ENCODE measurements around the gene FOXS1.

The FOXS1 gene

GRCh38 chr20:31803552-31804291, 41.7 kb downstream of the FOXS1 start:
- DNase-seq (ENCODE audit: low read depth), result no peak
- Histone ChIP-seq H3K4me1 (ENCODE audit: control insufficient read depth, insufficient read depth, low read length) (no peaks in the 10 kb centered on the region), H3K9ac (ENCODE audit: low read length) (no peak overlapping the region), H3K27me3 (replicated peaks; ENCODE audit: control insufficient read depth, insufficient read depth, low read length) (no peaks in the 10 kb centered on the region), H3K4me3 (ENCODE audit: low read length) (no peak overlapping the region), H3K9me3 (ENCODE audit: control insufficient read depth, low read length) (no peaks in the 10 kb centered on the region), H3K36me3 (ENCODE audit: control insufficient read depth, insufficient read depth, low read length, severe bottlenecking) (no peaks in the 10 kb centered on the region)

GRCh38 chr20:31801508-31801907, 43.9 kb downstream of the FOXS1 start:
- Histone ChIP-seq H3K9me3 (ENCODE audit: control insufficient read depth, low read length) (no peaks in the 10 kb centered on the region), H3K36me3 (ENCODE audit: control insufficient read depth, insufficient read depth, low read length, severe bottlenecking) (no peaks in the 10 kb centered on the region), H3K9ac (ENCODE audit: low read length) (no peak overlapping the region), H3K4me1 (ENCODE audit: control insufficient read depth, insufficient read depth, low read length) (no peaks in the 10 kb centered on the region), H3K4me3 (ENCODE audit: low read length) (no peak overlapping the region), H3K27me3 (replicated peaks; ENCODE audit: control insufficient read depth, insufficient read depth, low read length) (no peaks in the 10 kb centered on the region)
- no peak for DNase-seq (ENCODE audit: low read depth)

GRCh38 chr20:31797364-31797763, 48.0 kb downstream of the FOXS1 start:
- H3K9ac ChIP-seq (ENCODE audit: low read length), result no peak overlapping the region
- no peak for DNase-seq (ENCODE audit: low read depth)
- no peaks in the 10 kb centered on the region for H3K4me1 ChIP-seq (ENCODE audit: control insufficient read depth, insufficient read depth, low read length)
- no peak overlapping the region for H3K4me3 ChIP-seq (ENCODE audit: low read length)
- H3K9me3 ChIP-seq (ENCODE audit: control insufficient read depth, low read length), result no peaks in the 10 kb centered on the region
- no peaks in the 10 kb centered on the region for H3K36me3 ChIP-seq (ENCODE audit: control insufficient read depth, insufficient read depth, low read length, severe bottlenecking)
- no peaks in the 10 kb centered on the region for H3K27me3 ChIP-seq (replicated peaks; ENCODE audit: control insufficient read depth, insufficient read depth, low read length)
